ENCODE data around the gene NLRC3.
A peak's percentile ranks its signal among the peaks of the same experiment; 100 is the strongest.
"Not testable (repeated sequence)": the region's sequence is repeated elsewhere in the genome, so short reads cannot be mapped to it uniquely, and the experiment has no call there.

The NLRC3 gene

GRCh38 chr16:3577302-3577752 is at the start of gene NLRC3:
NLRC3 (minus strand) TSS chr16:3577403; CDS start chr16:3565036, 12,367 bp downstream.
- no peak for DNase-seq (ENCODE audit: low read depth, low spot score)

DNA sequence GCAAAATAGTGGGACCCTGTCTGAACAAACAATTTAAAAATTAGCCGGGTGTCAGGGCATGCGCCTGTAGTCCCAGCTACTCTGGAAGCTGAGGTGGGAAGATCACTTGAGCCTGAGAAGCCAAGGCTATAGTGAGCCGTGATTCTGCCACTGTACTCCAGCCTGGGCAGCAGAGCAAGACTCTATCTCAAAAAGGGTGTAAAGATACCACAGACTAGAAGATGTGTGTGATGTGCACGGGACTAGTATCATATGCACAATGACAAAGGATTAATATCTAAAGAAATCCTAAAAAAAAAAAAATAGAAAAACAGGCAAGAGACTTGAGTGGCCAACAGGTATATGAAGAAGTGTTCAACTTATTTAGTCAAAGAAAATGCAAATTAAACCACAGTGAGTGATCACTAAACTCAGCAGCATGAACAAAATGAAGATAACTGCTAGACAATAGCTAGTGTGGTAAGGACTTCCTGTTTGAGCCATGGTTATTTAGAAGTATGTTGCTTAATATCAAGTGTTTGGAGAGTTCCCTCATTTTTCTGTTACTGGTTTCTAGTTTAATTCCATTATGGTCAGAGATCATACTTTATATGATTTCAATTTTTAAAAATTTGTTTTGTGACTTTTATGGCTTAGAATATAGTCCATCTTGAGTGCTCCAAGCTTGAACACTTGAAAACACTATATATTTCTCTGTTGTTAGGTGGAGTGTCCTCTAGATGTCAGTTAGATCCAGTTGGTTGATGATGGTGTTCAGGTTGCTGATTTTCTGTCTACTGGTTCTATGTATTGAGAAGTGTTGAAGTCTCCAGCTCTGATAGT is 48.9 kb upstream of the NLRC3 start:
- DNase-seq (ENCODE audit: low read depth, low spot score): no peak

DNA sequence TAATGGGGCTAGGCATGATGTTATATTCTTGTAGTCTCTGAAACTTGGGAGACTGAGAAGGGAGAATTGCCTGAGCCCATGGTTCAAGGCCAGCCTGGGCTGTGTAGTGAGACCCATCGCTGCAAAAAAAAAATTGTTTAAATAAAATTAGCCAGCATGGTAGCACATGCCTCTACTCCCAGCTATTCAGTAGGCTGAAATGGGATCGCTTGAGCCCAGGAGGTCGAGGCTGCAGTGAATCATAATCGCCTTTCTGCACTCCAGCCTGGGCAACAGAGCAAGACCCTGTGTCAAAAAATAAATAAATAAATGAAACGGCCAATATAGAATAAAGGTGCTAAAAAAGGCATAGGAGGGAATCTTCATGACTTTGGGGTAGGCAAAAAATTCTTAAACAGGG is 48.1 kb upstream of the NLRC3 start:
- DNase-seq (ENCODE audit: low read depth, low spot score): no peak

DNA sequence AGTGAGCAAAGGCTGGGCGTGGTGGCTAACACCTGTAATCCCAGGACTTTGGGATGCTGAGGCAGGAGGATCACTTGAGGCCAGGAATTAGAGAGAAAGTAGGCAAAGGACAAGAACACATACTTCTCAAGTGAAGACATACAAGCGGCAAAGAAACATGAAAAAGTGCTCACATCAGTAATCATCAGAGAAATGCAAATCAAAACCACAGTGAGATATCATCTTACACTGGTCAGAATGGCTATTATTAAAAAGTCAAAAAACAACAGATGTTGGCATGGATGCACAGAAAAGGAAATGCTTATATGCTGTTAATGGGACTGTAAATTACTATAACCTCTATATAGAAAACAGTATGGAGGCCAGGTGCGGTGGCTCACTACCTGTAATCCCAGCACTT is 46.4 kb upstream of the NLRC3 start:
- DNase-seq (ENCODE audit: low read depth, low spot score): no peak

DNA sequence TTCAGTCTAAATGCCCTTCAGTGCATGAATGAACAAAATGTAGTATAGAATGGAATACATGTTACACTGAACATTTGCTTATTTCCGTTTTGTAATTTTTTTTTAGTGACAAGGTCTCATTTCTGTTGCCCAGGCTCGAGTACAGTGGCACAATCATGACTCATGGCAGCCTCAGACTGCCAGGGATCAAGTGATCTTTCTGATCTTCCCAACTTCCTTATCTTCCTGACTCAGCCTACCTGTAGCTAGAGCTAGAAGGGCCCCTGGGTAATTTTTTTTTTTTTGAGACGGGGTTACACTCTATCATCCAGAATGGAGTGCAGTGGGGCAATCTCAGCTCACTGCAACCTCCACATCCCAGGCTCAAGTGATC is 41.6 kb upstream of the NLRC3 start:
- no peak for DNase-seq (ENCODE audit: low read depth, low spot score)

- DNase-seq (ENCODE audit: low read depth, low spot score): no peak
Observed at GRCh38 chr16:3612510-3613466, 35.6 kb upstream of the NLRC3 start.

- peak; percentile 99 for DNase-seq (ENCODE audit: low read depth, low spot score)
Observed at GRCh38 chr16:3611146-3611975, 34.2 kb upstream of the NLRC3 start, which contains the start of gene SLX4. SLX4 (minus strand) TSS chr16:3611606; CDS start chr16:3608964, 2,642 bp downstream.

GRCh38 chr16:3610698-3611145 is 33.5 kb upstream of the NLRC3 start:
- no peak for DNase-seq (ENCODE audit: low read depth, low spot score)

GRCh38 chr16:3609895-3610697 is 32.9 kb upstream of the NLRC3 start:
- DNase-seq (ENCODE audit: low read depth, low spot score): no peak

- DNase-seq (ENCODE audit: low read depth, low spot score): not testable (repeated sequence)
Observed at GRCh38 chr16:3608976-3609375, 31.8 kb upstream of the NLRC3 start.

GRCh38 chr16:3608069-3608468 is 30.9 kb upstream of the NLRC3 start:
- DNase-seq (ENCODE audit: low read depth, low spot score): no peak

- no peak for DNase-seq (ENCODE audit: low read depth, low spot score)
Observed at GRCh38 chr16:3607634-3608033, 30.4 kb upstream of the NLRC3 start.

DNA sequence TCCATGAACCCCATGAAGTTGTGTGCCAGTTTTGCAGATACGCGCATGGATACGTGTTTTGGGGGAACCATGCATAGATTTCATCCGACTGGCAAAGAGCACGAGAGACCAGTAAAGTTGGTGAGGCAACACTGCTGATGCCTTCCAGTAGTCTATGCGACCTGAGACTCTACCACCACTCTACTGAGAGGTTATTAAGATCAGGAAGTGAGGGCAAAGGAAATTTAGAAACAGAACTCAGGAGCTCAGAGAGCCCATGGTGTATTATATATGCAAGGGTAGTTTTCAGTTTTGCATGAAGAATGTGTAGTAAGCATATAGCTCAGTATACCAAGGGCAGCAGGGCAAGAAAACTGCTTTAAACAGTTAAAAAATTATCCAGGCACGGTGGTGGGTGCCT is 30.0 kb upstream of the NLRC3 start:
- no peak for DNase-seq (ENCODE audit: low read depth, low spot score)

DNA sequence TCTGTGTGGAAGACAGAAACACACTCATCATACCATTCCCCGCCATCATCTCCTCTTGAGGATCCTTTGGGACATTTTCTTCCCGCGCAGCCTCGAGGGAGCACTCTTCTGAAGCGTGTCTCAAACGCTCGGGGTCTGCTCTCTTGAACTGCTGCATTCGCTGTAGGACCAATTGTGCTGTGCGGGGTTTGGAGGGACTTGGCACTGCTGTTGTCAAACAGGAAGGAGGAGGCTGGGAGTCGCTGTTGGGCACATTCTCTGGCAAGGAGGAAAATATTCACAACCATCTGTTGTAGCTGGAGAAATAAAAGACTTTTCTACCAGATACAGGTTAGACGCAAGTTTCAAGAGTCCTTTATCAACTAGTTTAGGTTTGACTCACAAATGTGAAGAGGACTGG is 29.2 kb upstream of the NLRC3 start:
- no peak for DNase-seq (ENCODE audit: low read depth, low spot score)

DNA sequence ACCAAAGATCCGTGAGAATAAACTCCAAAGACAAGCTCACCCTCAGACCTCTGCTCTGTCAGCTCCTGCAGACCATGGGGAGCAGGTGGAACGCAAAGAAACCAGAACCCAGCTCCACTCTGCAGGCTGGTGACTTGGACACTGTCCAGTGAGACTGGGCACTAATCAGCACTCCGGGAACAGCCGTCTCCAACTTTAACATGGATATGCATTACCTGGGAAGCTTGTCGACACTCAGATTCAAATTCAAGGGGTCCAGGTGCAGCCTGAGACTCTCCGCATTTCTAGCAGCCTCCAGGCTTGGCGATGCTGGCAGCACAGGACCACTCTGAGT is 25.1 kb upstream of the NLRC3 start:
- no peak for DNase-seq (ENCODE audit: low read depth, low spot score)

GRCh38 chr16:3601614-3602319 is 24.6 kb upstream of the NLRC3 start:
- no peak for DNase-seq (ENCODE audit: low read depth, low spot score)

- no peak for DNase-seq (ENCODE audit: low read depth, low spot score)
Observed at GRCh38 chr16:3599922-3600321, 22.7 kb upstream of the NLRC3 start.

GRCh38 chr16:3599121-3599520 is 21.9 kb upstream of the NLRC3 start:
- no peak for DNase-seq (ENCODE audit: low read depth, low spot score)

DNA sequence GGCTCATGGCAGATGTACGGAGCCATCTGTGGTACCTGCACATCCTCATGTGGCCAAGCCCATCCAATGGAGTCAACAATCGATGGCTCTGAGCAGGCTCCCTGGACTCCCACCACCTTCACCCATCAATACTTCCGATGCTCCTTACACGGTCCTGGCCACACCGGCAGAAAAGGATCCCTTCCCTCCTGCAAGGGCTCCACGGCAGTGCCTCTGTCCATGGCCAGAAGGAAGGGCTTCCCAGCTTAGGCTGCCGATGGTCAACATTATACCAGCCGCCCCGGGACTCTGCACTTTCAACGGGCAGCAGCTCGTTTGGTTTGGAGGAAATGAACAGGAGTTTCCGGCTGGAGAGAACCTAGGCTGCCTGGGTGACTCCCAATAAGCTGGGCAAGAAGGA is 21.0 kb upstream of the NLRC3 start:
- DNase-seq (ENCODE audit: low read depth, low spot score): no peak

DNA sequence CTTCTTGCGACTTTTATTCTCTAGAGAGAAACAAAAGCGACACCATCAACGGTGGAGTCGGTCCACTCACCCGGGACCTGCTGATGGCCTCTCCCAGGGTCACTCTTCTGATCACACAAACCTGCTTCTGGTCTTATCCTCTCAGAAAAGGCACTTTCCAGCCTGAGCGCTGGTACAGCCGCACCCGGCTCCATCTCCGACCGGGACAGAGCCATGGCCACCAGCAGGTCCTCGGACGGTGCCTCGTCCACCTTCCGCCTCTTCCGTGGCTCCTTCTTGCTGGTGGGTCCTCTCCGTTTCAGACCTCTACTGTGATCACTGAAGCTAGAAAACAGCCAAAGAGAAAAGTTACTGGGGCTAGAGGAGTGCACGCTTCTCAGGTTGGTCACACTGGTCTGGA is 20.5 kb upstream of the NLRC3 start:
- no peak for DNase-seq (ENCODE audit: low read depth, low spot score)
